ENCODE results near the gene MMP11. TPM values are rescaled to one million over a fixed set of nuclear protein-coding genes. Genes with fewer than 3 reads are reported as not detected.

Gene MMP11
- total and polyA plus RNA-seq, 2 of the 13 experiments (the other 11 are each of a cell fraction or from before 2014, with no cell fraction given) = 8.9 to 28.6 TPM

DNA sequence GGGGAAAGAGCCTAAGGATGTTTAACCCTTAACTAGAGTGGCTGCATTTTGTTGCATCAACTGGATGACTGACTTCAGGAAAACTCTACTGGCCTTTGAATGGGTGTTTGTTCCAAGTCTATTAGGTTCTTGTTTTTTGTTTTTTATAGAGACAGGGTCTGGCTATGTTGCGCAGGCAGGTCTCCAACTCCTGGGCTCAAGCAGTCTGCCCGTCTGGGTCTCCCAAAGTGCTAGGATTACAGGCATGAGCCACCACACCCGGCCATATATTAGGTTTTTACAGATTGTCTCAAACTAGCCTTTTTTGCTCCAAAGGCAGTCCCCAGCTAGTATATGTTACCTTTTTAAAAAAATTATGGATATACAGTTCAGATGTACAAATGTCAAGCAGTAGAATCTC, 15.3 kb downstream of the MMP11 start:
- DNase-seq (ENCODE audit: low spot score) (no peak), ATAC-seq (no peak), FAIRE-seq (no peak)
- Histone ChIP-seq H3K4me3 (replicated peaks in 1 of 3; ENCODE audit: insufficient read depth in 1 of 3, low read depth in 2 of 3, low read length in 3 of 3) (peak overlapping the region; percentile 84 to 92 (median 90)), H3K27ac (ENCODE audit: extremely low read length, insufficient read depth, low read length) (peak overlapping the region; percentile 99), H3K9ac (ENCODE audit: insufficient read depth, low read depth, low read length) (peak overlapping the region; percentile 99), H3K27me3 (ENCODE audit: control insufficient read depth in 1 of 2, insufficient read depth in 2 of 2, low read length in 2 of 2) (no peaks in the 10 kb centered on the region), H3K4me2 (ENCODE audit: low read depth, low read length) (peak overlapping the region; percentile 99), H3K36me3 (replicated peaks in 1 of 2; ENCODE audit: control insufficient read depth in 1 of 2, insufficient read depth in 2 of 2, low read length in 2 of 2) (peaks cover 11 to 16% of the 10 kb centered on the region in 2 experiments), H4K20me1 (ENCODE audit: insufficient read depth, low read length) (peaks cover 23% of the 10 kb centered on the region), H3K4me1 (ENCODE audit: insufficient read depth, low read length) (peaks cover 62% of the 10 kb centered on the region), H3K79me2 (ENCODE audit: insufficient read depth, low read length) (peaks cover 51% of the 10 kb centered on the region), H3K9me3 (ENCODE audit: low read length) (no peaks in the 10 kb centered on the region), H2AFZ (ENCODE audit: low read length) (no peak overlapping the region)
- in situ Hi-C loops (cut with HindIII; ENCODE audit: extremely low pct_ligation_motif_present, low pct_unique_long_range_greater_than_20kb) = no loop called here
- POLR2A ChIA-PET = interaction anchor here (0.6 to 7.1 kb wide), 4 partner anchors 12 to 29 kb away, joined by 4 to 201 read pairs (median 50); partner anchors contain the start of genes CHCHD10 and MMP11
- intact Hi-C loops (cut with micrococcal nuclease; ENCODE audit: unreplicated experiment) = loop anchor here (5.0 kb wide), 1 partner anchor 69 kb away; the partner anchor contains the start of gene SLC2A11
- TF ChIP-seq CENPX (CRISPR knock-in tag; IDR thresholded peaks at IDR 0.05) (no peak), ZNF652 (CRISPR knock-in tag; IDR thresholded peaks at IDR 0.05; ENCODE audit: borderline replicate concordance, low read depth) (peak; percentile 50; the same call in 1 of the 2 replicates), ZNF782 (CRISPR knock-in tag; IDR thresholded peaks at IDR 0.05; ENCODE audit: borderline replicate concordance) (no peak), SALL1 (CRISPR knock-in tag; IDR thresholded peaks at IDR 0.05) (no peak), ZNF550 (CRISPR knock-in tag; IDR thresholded peaks at IDR 0.05; ENCODE audit: borderline replicate concordance) (no peak), ZNF350 (CRISPR knock-in tag; IDR thresholded peaks at IDR 0.05; ENCODE audit: borderline replicate concordance, low read depth) (0 out of 2 replicates have a peak, but pooled peaks have one; percentile 7), ZNF432 (CRISPR knock-in tag; IDR thresholded peaks at IDR 0.05; ENCODE audit: borderline replicate concordance) (no peak), ZNF33A (CRISPR knock-in tag; IDR thresholded peaks at IDR 0.05; ENCODE audit: borderline replicate concordance) (0 out of 2 replicates have a peak, but pooled peaks have one; percentile 73)
- TF ChIP-seq, protein P1, sequence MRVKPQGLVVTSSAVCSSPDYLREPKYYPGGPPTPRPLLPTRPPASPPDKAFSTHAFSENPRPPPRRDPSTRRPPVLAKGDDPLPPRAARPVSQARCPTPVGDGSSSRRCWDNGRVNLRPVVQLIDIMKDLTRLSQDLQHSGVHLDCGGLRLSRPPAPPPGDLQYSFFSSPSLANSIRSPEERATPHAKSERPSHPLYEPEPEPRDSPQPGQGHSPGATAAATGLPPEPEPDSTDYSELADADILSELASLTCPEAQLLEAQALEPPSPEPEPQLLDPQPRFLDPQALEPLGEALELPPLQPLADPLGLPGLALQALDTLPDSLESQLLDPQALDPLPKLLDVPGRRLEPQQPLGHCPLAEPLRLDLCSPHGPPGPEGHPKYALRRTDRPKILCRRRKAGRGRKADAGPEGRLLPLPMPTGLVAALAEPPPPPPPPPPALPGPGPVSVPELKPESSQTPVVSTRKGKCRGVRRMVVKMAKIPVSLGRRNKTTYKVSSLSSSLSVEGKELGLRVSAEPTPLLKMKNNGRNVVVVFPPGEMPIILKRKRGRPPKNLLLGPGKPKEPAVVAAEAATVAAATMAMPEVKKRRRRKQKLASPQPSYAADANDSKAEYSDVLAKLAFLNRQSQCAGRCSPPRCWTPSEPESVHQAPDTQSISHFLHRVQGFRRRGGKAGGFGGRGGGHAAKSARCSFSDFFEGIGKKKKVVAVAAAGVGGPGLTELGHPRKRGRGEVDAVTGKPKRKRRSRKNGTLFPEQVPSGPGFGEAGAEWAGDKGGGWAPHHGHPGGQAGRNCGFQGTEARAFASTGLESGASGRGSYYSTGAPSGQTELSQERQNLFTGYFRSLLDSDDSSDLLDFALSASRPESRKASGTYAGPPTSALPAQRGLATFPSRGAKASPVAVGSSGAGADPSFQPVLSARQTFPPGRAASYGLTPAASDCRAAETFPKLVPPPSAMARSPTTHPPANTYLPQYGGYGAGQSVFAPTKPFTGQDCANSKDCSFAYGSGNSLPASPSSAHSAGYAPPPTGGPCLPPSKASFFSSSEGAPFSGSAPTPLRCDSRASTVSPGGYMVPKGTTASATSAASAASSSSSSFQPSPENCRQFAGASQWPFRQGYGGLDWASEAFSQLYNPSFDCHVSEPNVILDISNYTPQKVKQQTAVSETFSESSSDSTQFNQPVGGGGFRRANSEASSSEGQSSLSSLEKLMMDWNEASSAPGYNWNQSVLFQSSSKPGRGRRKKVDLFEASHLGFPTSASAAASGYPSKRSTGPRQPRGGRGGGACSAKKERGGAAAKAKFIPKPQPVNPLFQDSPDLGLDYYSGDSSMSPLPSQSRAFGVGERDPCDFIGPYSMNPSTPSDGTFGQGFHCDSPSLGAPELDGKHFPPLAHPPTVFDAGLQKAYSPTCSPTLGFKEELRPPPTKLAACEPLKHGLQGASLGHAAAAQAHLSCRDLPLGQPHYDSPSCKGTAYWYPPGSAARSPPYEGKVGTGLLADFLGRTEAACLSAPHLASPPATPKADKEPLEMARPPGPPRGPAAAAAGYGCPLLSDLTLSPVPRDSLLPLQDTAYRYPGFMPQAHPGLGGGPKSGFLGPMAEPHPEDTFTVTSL (CRISPR knock-in tag; IDR thresholded peaks at IDR 0.05; ENCODE audit: borderline replicate concordance) = 0 out of 2 replicates have a peak, but pooled peaks have one; percentile 23
- TF ChIP-seq, protein P2, sequence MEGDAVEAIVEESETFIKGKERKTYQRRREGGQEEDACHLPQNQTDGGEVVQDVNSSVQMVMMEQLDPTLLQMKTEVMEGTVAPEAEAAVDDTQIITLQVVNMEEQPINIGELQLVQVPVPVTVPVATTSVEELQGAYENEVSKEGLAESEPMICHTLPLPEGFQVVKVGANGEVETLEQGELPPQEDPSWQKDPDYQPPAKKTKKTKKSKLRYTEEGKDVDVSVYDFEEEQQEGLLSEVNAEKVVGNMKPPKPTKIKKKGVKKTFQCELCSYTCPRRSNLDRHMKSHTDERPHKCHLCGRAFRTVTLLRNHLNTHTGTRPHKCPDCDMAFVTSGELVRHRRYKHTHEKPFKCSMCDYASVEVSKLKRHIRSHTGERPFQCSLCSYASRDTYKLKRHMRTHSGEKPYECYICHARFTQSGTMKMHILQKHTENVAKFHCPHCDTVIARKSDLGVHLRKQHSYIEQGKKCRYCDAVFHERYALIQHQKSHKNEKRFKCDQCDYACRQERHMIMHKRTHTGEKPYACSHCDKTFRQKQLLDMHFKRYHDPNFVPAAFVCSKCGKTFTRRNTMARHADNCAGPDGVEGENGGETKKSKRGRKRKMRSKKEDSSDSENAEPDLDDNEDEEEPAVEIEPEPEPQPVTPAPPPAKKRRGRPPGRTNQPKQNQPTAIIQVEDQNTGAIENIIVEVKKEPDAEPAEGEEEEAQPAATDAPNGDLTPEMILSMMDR (CRISPR knock-in tag; IDR thresholded peaks at IDR 0.05) = no peak
- BruUV-seq (replicated peaks) = TSS peak; percentile 63
- CTCF ChIA-PET (ENCODE audit: low intra/inter-chr PET ratio, low total read pairs) = no interaction called here
- 63% methylated on average over 3 of the region's 3 CpGs for WGBS (ENCODE audit: low lambda C conversion rate)
